Liver (tissue), 9 donors: ENCODE data around the gene SLCO2A1. TPM values are rescaled to one million over a fixed set of nuclear protein-coding genes. Genes with fewer than 3 reads are reported as not detected.

Source experiments
- DNase-seq: peaks from one replicate; pipeline ENCODE4 v3.0.0-alpha.2; 2017; ENCODE audit warnings: low spot score
- H3K27ac ChIP-seq, 2 donors: one replicate each; pipeline ENCODE4 v1.7.0; 2013; ENCODE audit warnings: inconsistent platforms in 2 of 2, low read length in 2 of 2, control low read depth in 1 of 2, low read depth in 1 of 2, mild to moderate bottlenecking in 1 of 2
- H3K27me3 ChIP-seq, 4 donors: one replicate each; pipeline versions ENCODE4 v1.6.1 to v1.7.0; 2013; ENCODE audit warnings: low read length in 3 of 4, inconsistent platforms in 1 of 4, mild to moderate bottlenecking in 1 of 4, moderate library complexity in 1 of 4; ENCODE audit not compliant: control insufficient read depth in 4 of 4, insufficient read depth in 4 of 4
- H3K36me3 ChIP-seq, 4 donors: one replicate each; pipeline versions ENCODE4 v1.6.1 to v1.7.0; 2013; ENCODE audit warnings: low read length in 3 of 4, mild to moderate bottlenecking in 3 of 4, low read depth in 1 of 4, moderate library complexity in 1 of 4; ENCODE audit not compliant: control insufficient read depth in 4 of 4, insufficient read depth in 3 of 4
- H3K4me1 ChIP-seq, 4 donors: one replicate each; pipeline versions ENCODE4 v1.6.1 to v1.7.0; 2013; ENCODE audit warnings: low read length in 3 of 4, mild to moderate bottlenecking in 3 of 4, moderate library complexity in 1 of 4; ENCODE audit not compliant: control insufficient read depth in 4 of 4, insufficient read depth in 4 of 4
- H3K4me3 ChIP-seq, 3 donors: one replicate each; pipeline versions ENCODE4 v1.6.1 to v1.7.0; 2013; ENCODE audit warnings: low read length in 3 of 3, control low read depth in 1 of 3, low read depth in 1 of 3, mild to moderate bottlenecking in 1 of 3
- H3K9ac ChIP-seq, 2 donors: one replicate each; pipeline ENCODE4 v1.7.0; 2013; ENCODE audit warnings: low read length in 2 of 2, mild to moderate bottlenecking in 2 of 2, moderate library complexity in 2 of 2, control low read depth in 1 of 2, low read depth in 1 of 2
- H3K9me3 ChIP-seq, 4 donors: one replicate each; pipeline versions ENCODE4 v1.6.1 to v1.7.0; 2013; ENCODE audit warnings: low read length in 3 of 4; ENCODE audit not compliant: control insufficient read depth in 4 of 4
- EGR1 ChIP-seq, 2 donors: IDR thresholded peaks; 2 replicates each; pipeline ENCODE4 v1.6.1; 2016 to 2018; ENCODE audit warnings: antibody characterized with exemption in 2 of 2, low read depth in 2 of 2
- FOXA2 ChIP-seq: IDR thresholded peaks from 2 replicates; pipeline ENCODE4 v1.6.1; 2016; ENCODE audit warnings: antibody characterized with exemption
- GABPA ChIP-seq, 2 donors: IDR thresholded peaks in 1 of 2; conservative IDR thresholded peaks in 1 of 2; 2 replicates each; pipeline ENCODE4 v1.6.1; 2016; ENCODE audit warnings: antibody characterized with exemption in 2 of 2, mild to moderate bottlenecking in 1 of 2, moderate library complexity in 1 of 2
- HNF4A ChIP-seq, 2 donors: conservative IDR thresholded peaks; 2 replicates each; pipeline ENCODE4 v1.6.1; 2016; ENCODE audit warnings: antibody characterized with exemption in 2 of 2, mild to moderate bottlenecking in 2 of 2
- HNF4G ChIP-seq: IDR thresholded peaks from 2 replicates; pipeline ENCODE4 v1.6.1; 2016; ENCODE audit warnings: antibody characterized with exemption
- NR2F2 ChIP-seq: IDR thresholded peaks from 2 replicates; pipeline ENCODE4 v1.6.1; 2016; ENCODE audit warnings: antibody characterized with exemption
- RAD21 ChIP-seq, 2 donors: IDR thresholded peaks; 2 replicates each; pipeline ENCODE4 v1.6.1; 2016; ENCODE audit warnings: antibody characterized with exemption in 2 of 2, mild to moderate bottlenecking in 2 of 2
- RXRA ChIP-seq, 2 donors: IDR thresholded peaks; 2 replicates each; pipeline ENCODE4 v1.6.1; 2017 to 2018; ENCODE audit warnings: antibody characterized with exemption in 2 of 2, mild to moderate bottlenecking in 1 of 2
- SP1 ChIP-seq: IDR thresholded peaks from 2 replicates; pipeline ENCODE4 v1.6.1; 2018; ENCODE audit warnings: antibody characterized with exemption, mild to moderate bottlenecking
- TAF1 ChIP-seq: conservative IDR thresholded peaks from 2 replicates; pipeline ENCODE4 v1.6.1; 2016; ENCODE audit warnings: antibody characterized with exemption, mild to moderate bottlenecking
- WGBS: extraction: QIAGEN DNeasy Blood & Tissue Kit; methylation state at CpG from one replicate; pipeline ENCODE4 v1.1.7; 2013; 5-methylcytosine and 5-hydroxymethylcytosine counted together
- polyA plus RNA-seq, 2 donors: library from polyadenylated mRNA; stranded (reverse) in 1 of 2; unstranded in 1 of 2; fragments of 200-250 nt in 1 of 2; fragments of >200 nt in 1 of 2; fragmentation: Nextera tagmentation in 1 of 2; extraction: Ambion mirVana in 1 of 2; gene quantifications; one replicate each; pipeline versions ENCODE4 v1.2.1 to v1.2.3, GENCODE V29; 2013 to 2015
- total RNA-seq, 2 donors: library from RNA; depleted of rRNA; stranded (reverse); fragments of >200 nt; gene quantifications; one replicate each; pipeline ENCODE4 v1.2.3, GENCODE V29; 2014
- TF ChIP-seq, protein P1 (sequence below): IDR thresholded peaks from 2 replicates; pipeline ENCODE4 v1.6.1; 2016; ENCODE audit warnings: antibody characterized with exemption
- TF ChIP-seq, protein P2 (sequence below): fragments of 150-350 bp; IDR thresholded peaks from 2 replicates; pipeline ENCODE4 v1.5.1; 2017; ENCODE audit warnings: improper control_type of control experiment, low read depth, low read length; ENCODE audit not compliant: missing input control
- TF ChIP-seq, protein P3 (sequence below): IDR thresholded peaks from 2 replicates; pipeline ENCODE4 v1.6.1; 2016; ENCODE audit warnings: antibody characterized with exemption, mild to moderate bottlenecking
- TF ChIP-seq, protein P4 (sequence below): IDR thresholded peaks from 2 replicates; pipeline ENCODE4 v1.6.1; 2016; ENCODE audit warnings: antibody characterized with exemption
- donor health status: healthy.
- donor health status: healthy.
- donor health status: healthy.
- donor health status: healthy.
- donor health status: healthy.

The SLCO2A1 gene
- total and polyA plus RNA-seq, 4 donors, result 0.56 to 3.1 (median 2.2) TPM

DNA sequence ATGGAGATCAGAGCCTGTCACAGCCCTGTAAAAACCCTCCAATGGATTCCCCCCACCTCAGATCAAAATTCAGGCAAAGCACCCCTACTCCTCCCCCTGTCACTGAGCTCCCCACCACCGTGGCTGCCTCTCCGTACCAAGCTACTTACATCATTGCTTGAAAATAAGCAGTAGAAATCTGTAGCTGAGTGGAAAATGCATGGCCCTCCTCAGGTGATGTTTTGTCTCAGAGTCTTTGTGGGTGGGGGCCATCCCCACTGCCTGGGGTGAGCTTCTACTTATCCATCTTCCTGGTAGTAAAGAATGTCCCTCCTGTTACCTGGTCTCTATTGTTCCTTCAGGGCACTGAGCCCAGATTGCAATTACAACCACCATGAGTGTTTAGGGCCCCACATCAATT lies 34.5 kb downstream of the SLCO2A1 start:
- Histone ChIP-seq H3K27ac (no peak overlapping the region), H3K9ac (no peak overlapping the region), H3K27me3 (peaks cover 0 to 2% (median 0%) of the 10 kb centered on the region in 4 donors), H3K4me1 (no peaks in the 10 kb centered on the region), H3K9me3 (no peaks in the 10 kb centered on the region), H3K36me3 (no peaks in the 10 kb centered on the region), H3K4me3 (no peak overlapping the region)
- WGBS, result 88% methylated on average over 2 of the region's 2 CpGs
- no peak for DNase-seq
- TF ChIP-seq, protein P1, sequence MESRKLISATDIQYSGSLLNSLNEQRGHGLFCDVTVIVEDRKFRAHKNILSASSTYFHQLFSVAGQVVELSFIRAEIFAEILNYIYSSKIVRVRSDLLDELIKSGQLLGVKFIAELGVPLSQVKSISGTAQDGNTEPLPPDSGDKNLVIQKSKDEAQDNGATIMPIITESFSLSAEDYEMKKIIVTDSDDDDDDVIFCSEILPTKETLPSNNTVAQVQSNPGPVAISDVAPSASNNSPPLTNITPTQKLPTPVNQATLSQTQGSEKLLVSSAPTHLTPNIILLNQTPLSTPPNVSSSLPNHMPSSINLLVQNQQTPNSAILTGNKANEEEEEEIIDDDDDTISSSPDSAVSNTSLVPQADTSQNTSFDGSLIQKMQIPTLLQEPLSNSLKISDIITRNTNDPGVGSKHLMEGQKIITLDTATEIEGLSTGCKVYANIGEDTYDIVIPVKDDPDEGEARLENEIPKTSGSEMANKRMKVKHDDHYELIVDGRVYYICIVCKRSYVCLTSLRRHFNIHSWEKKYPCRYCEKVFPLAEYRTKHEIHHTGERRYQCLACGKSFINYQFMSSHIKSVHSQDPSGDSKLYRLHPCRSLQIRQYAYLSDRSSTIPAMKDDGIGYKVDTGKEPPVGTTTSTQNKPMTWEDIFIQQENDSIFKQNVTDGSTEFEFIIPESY, result no peak
- TF ChIP-seq SP1 (no peak), RXRA (IDR thresholded peaks at IDR 0.05) (no peak)
- TF ChIP-seq, protein P2, sequence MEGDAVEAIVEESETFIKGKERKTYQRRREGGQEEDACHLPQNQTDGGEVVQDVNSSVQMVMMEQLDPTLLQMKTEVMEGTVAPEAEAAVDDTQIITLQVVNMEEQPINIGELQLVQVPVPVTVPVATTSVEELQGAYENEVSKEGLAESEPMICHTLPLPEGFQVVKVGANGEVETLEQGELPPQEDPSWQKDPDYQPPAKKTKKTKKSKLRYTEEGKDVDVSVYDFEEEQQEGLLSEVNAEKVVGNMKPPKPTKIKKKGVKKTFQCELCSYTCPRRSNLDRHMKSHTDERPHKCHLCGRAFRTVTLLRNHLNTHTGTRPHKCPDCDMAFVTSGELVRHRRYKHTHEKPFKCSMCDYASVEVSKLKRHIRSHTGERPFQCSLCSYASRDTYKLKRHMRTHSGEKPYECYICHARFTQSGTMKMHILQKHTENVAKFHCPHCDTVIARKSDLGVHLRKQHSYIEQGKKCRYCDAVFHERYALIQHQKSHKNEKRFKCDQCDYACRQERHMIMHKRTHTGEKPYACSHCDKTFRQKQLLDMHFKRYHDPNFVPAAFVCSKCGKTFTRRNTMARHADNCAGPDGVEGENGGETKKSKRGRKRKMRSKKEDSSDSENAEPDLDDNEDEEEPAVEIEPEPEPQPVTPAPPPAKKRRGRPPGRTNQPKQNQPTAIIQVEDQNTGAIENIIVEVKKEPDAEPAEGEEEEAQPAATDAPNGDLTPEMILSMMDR, result no peak

DNA sequence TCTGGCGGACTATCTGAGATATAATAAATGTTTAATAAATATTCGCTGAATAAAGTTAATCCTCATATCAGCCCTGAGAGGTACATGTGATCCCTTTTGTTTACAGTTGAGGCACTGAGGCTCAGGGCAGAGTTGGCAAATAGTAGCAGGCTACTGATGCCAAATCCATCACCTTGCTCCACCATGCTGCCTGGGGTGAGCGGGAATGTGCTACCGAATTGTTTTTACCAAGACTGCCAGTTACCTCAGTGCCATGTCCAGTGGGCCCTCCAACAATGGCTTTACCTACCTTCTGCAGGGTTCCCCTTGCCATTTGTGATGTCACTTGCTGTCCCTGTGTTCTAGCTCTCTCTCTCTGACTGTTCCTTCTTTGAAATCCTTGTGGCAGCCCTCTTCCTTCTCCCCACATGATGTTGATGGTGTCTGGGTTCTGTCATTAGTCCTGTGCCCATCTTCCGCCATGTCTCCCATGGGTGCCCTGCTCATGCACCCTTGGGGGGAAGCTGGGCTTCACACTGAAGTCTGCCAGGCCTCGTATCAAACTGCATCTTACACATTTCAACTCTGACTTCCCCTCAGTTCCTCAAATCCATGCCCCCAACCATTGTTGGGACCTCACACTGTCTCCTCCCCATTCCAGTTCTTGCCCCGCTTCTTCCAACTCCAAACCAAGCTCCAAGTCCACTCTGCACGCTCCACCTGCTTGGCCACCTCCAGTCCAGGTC lies 35.4 kb downstream of the SLCO2A1 start:
- Histone ChIP-seq H3K27me3 (peaks cover 0 to 2% (median 0%) of the 10 kb centered on the region in 4 donors), H3K27ac (no peak overlapping the region)
- 86% methylated on average over 8 of the region's 8 CpGs for WGBS

More for the DNA sequence above, 35.4 kb downstream of the SLCO2A1 start:
- TF ChIP-seq FOXA2, result no peak
- TF ChIP-seq, protein P1, result no peak
- TF ChIP-seq GABPA (IDR thresholded peaks at IDR 0.05 in 1 of 2, conservative IDR thresholded peaks at IDR 0.05 in 1 of 2), result no peak
- TF ChIP-seq HNF4G, result no peak
- TF ChIP-seq RAD21 (IDR thresholded peaks at IDR 0.05), result no peak
- TF ChIP-seq NR2F2, result no peak
- TF ChIP-seq, protein P3, sequence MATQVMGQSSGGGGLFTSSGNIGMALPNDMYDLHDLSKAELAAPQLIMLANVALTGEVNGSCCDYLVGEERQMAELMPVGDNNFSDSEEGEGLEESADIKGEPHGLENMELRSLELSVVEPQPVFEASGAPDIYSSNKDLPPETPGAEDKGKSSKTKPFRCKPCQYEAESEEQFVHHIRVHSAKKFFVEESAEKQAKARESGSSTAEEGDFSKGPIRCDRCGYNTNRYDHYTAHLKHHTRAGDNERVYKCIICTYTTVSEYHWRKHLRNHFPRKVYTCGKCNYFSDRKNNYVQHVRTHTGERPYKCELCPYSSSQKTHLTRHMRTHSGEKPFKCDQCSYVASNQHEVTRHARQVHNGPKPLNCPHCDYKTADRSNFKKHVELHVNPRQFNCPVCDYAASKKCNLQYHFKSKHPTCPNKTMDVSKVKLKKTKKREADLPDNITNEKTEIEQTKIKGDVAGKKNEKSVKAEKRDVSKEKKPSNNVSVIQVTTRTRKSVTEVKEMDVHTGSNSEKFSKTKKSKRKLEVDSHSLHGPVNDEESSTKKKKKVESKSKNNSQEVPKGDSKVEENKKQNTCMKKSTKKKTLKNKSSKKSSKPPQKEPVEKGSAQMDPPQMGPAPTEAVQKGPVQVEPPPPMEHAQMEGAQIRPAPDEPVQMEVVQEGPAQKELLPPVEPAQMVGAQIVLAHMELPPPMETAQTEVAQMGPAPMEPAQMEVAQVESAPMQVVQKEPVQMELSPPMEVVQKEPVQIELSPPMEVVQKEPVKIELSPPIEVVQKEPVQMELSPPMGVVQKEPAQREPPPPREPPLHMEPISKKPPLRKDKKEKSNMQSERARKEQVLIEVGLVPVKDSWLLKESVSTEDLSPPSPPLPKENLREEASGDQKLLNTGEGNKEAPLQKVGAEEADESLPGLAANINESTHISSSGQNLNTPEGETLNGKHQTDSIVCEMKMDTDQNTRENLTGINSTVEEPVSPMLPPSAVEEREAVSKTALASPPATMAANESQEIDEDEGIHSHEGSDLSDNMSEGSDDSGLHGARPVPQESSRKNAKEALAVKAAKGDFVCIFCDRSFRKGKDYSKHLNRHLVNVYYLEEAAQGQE, result no peak
- TF ChIP-seq HNF4A (conservative IDR thresholded peaks at IDR 0.05), result no peak
- TF ChIP-seq TAF1, result no peak
- TF ChIP-seq EGR1 (IDR thresholded peaks at IDR 0.05; ENCODE audit: low read depth in 2 of 2), result no peak
- no peak for TF ChIP-seq RXRA (IDR thresholded peaks at IDR 0.05)
- TF ChIP-seq, protein P4, sequence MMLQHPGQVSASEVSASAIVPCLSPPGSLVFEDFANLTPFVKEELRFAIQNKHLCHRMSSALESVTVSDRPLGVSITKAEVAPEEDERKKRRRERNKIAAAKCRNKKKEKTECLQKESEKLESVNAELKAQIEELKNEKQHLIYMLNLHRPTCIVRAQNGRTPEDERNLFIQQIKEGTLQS, result no peak
- no peak for DNase-seq
- no peak overlapping the region for H3K9ac ChIP-seq
- H3K4me3 ChIP-seq, result no peak overlapping the region
- H3K9me3 ChIP-seq, result no peaks in the 10 kb centered on the region
- H3K36me3 ChIP-seq, result no peaks in the 10 kb centered on the region
- no peaks in the 10 kb centered on the region for H3K4me1 ChIP-seq
